ENCODE measurements around the gene TMEM97.

- no peak for TF ChIP-seq EZH2 (IDR thresholded peaks at IDR 0.05)
- no peak for TF ChIP-seq POLR2AphosphoS5 (IDR thresholded peaks at IDR 0.05; ENCODE audit: borderline replicate concordance, low read depth, low read length)
Measured at GRCh38 chr17:28342313-28342712, 23.3 kb downstream of the TMEM97 start.

Measured in SK-N-MC (cell line).